Myocyte (in vitro differentiated cells): ENCODE data around the gene MKI67. TPM values are rescaled to one million over a fixed set of nuclear protein-coding genes. Genes with fewer than 3 reads are reported as not detected.
"Not testable (repeated sequence)": the region's sequence is repeated elsewhere in the genome, so short reads cannot be mapped to it uniquely, and the experiment has no call there.

Experiments
- DNase-seq: peaks from one replicate; pipeline ENCODE4 v3.0.0-alpha.2; 2012; ENCODE audit warnings: low read depth
- total RNA-seq: library from RNA; depleted of rRNA; stranded (reverse); fragments of >200 nt; gene quantifications from 2 replicates; pipeline ENCODE4 v1.2.3, GENCODE V29; 2014

Gene MKI67
- total RNA-seq, 1 donor from 2014 or later, result 0.29 TPM

- DNase-seq, result no peak
These were observed 24.3 kb upstream of the MKI67 start for GRCh38 chr10:128150561-128150960.

- peak; percentile 60 for DNase-seq
These were observed 23.8 kb upstream of the MKI67 start for GRCh38 chr10:128150045-128150493.

DNA sequence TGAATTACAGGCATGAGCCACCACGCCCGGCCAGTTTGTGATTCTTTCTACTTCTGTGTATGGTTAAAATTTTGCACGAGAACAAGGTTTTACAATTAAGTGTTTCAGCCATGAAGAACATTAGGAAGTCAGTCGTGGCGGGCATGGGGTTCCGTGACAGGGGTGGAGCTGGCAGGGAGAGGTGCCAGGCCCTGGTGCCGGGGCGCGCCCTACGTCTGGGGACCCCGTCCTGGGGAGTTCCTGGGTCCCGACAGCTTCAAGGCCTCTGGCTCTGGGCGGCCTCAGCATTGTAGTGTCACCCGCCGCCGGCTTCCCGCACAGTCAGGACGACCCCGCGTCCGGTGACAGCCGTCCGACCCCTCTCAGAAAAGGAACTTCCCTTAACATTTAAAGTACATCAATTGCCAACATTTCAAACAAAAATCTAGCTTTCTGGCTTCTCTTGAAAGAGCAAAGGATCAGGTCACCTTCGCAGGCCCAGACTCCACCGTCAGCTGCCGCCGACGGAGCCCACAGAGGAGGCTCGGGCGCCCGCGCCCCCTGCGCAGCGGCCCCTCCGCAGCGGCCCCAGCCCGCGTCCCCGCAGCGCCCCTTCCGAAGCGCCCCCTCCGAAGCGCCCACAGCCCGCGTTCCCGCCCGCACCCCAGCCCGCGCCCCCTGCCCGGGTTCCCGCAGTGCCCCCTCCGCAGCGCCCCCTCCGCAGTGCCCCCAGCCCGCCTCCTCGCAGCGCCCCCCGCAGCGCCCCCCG, 23.2 kb upstream of the MKI67 start:
- no peak for DNase-seq

- DNase-seq, result no peak
These were observed 21.4 kb upstream of the MKI67 start for GRCh38 chr10:128147669-128148068.

DNA sequence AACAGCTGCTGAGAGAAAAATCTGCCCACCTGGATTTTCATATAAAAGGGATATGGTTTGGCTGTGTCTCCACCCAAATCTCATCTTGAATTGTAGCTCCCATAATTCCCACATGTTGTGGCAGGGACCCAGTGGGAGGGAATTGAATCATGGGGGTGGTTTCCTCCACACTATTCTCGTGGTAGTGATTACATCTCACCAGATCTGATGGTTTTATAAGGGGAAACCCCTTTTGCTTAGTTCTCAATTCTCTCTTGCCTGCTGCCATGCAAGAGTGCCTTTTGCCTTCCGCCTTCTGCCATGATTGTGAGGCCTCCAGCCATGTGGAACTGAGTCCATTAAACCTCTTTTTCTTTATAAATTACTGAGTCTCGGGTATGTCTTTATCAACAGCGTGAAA, 20.8 kb upstream of the MKI67 start:
- no peak for DNase-seq

- no peak for DNase-seq
These were observed 18.3 kb upstream of the MKI67 start for GRCh38 chr10:128144547-128144946.

GRCh38 chr10:128143531-128143930, 17.3 kb upstream of the MKI67 start:
- no peak for DNase-seq

GRCh38 chr10:128140425-128140824, 14.2 kb upstream of the MKI67 start:
- no peak for DNase-seq

DNA sequence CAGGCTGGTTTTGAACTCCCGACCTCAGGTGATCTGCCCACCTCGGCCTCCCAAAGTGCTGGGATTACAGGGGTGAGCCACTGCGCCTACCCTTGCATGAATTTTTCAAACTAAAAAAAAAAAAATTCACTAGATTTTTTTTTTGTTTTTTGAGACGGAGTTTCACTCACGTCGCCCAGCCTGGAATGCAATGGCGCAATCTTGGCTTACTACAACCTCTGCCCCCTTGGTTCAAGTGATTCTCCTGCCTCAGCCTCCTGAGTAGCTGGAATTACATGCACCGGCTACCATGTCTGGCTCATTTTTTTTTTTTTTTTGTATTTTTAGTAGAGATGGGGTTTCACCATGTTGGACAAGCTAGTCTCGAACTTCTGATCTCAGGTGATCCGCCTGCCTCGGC, 12.2 kb upstream of the MKI67 start:
- DNase-seq, result not testable (repeated sequence)

DNA sequence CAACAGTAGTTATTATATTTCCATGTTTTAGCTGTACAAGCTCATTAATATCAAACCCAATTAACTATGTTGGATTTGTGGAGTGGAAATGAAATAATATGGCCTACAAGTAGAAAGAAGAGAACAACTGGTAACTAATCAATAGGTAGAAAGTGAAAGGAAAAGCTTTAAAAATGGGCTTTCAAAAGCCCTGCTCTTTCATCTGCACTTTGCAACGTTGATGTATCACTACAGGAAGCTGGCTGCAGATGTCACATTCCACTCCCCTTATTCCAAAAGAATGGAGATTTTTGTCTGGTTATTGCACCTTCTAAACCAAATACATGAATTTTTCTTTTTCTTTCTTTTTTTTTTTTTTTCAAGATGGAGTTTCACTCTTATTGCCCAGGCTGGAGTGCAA, 11.7 kb upstream of the MKI67 start:
- DNase-seq, result no peak

DNA sequence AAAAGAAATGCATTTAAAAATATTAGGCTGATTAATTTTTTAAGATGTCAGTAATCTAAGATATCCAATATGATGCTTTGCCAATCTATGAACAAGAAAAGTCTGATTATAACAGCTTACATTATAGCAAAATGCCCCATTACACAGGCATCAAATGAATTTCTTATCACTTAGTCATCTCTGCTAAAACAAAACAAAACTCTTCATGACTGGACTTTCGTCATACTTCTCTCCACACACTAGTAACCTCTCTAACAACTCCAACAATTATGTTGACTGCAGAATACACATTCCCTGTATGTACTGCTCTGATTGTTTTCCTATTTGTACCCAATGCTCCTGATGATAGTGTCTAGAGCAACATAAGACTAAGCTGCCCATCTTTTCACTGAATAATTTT, 3.8 kb upstream of the MKI67 start:
- DNase-seq, result no peak

GRCh38 chr10:128128582-128128981, 2.4 kb upstream of the MKI67 start:
- DNase-seq, result no peak

DNA sequence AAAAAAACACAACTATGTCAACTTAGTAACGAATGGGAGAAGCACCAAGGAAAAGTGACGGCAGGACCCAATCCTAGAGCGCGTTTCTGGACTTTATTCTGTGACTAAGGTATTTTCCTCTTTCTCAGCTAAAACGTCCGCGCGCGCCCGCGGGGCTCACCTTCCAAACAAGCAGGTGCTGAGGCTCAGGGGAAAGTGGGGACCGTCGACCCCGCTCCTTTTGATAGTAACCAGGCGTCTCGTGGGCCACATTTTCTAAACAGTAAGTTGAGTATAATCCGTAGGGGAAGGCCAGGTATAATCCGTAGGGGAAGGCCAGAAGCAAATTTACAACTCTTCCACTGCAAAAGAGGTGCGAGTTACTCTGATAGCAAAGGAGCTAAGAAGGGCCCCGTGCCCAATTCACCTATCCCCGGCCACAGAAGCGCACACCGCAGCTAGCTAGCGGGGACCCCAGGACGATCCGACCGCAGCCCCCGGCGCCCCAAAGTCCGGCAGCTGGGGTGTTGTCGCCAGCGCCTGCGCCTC, 743 bp downstream of the MKI67 start:
- no peak for DNase-seq

DNA sequence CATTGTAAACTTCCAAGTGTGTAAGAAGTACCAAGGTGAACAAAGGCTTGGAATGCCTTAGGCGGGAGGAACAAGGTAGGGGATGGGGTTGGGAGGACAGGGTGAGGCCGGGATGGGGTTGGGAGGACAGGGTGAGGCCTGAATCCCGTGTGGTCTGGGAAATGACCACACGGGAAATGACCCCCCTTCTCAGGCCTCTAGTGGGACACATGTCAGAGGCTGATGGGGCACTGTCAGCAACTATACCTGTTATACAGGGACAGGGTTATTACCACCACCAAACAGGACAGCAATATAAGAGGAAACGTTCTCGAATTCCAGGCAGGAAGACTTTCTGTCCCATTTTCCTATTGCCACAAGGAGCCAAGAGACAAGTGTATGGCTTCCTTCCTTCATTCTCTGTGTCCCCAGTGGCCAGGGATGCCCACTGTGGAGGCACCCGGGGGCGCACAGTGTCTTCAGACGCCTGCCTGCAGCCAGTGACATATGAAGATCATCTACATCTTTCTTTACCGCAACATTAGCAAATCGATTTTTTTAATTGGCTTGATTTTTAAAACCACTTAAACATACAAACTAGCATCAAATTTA, 1.3 kb downstream of the MKI67 start:
- no peak for DNase-seq

DNA sequence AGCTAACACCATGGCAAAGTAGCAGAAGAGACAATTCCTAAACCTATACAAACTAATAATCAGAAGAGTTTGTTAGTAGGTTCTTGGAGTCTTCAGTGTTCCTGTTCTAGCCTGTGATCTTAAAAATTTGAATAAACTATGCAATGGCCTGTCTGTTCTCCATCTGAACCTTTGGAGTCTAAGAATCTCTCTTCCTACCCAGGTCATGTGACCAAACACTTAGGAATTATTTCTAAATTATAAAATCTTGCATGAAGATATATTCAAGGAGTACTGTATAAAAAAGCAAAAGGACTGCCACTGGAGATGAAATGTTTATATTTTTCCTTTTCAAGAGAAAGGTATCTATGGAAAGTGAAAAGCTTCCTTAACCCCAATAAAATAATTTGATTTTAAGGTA, 2.4 kb downstream of the MKI67 start:
- DNase-seq, result no peak

DNA sequence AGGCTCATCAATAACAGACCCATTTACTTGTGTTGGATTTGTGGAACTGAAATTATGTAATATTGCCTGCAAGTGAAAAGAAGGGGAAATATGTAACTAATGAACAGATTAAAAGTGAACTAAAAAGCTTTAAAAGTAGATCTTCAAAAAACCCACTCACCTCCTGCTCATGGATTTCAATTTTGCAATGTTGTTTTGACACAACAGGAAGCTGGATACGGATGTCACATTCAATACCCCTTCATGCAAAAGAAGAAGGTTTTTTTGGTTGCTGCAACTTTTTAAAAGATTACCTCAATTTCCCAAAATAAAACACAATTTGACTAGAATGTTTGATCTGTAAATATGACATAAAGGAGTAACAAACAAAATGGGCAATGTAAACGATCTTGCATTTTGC, 3.3 kb downstream of the MKI67 start:
- no peak for DNase-seq

DNA sequence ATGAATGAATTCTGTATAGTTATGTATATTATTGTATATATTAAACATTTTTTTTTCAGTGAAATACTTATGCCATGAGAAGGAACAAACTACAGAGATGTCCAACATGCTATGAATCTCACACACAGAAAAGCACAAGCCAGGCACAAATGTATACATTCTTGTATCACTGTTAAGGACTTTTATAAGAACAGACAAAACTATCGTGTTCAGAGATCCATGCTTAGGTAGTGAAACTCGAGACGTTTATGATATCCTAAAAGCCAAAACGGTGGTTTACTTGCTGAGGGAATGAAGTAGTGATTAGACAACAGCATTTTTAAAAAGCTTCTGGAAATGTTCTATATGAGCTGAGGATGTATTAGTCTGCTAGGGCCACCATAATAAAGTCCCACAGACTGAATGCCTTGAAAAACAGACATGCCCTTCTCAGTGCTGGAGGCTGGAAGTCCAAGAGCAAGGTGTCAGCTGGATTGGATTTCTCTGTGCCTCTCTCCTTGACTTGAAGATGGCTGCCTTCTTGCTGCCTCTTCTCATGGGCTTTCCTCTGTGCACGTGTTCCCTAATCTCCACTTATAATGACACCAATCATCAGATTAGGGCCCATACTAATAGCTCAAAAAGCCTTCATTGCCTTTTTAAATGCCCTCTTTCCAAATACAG, 4.3 kb downstream of the MKI67 start:
- DNase-seq, result no peak

GRCh38 chr10:128116851-128117615, 9.2 kb downstream of the MKI67 start:
- DNase-seq, result no peak

DNA sequence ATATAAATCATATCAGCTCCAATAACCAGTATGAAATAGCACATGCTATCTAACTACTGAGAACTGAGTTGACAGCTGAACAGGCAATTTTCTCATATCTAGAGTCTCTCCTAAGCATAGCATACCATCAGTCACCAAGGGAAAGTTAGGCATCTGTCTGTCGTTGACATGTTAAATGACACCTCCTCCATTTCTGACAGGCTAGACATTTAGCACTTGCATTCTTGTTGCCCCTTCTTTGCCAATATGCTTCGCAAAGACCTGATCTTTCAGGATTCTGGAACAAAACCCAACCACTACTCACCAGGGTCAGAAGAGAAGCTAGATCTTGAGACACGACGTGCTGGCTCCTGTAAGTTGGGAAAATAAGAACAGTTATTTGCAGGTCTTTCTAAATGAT, 10.0 kb downstream of the MKI67 start:
- no peak for DNase-seq

- DNase-seq, result no peak
These were observed 10.9 kb downstream of the MKI67 start for GRCh38 chr10:128115356-128115755.

DNA sequence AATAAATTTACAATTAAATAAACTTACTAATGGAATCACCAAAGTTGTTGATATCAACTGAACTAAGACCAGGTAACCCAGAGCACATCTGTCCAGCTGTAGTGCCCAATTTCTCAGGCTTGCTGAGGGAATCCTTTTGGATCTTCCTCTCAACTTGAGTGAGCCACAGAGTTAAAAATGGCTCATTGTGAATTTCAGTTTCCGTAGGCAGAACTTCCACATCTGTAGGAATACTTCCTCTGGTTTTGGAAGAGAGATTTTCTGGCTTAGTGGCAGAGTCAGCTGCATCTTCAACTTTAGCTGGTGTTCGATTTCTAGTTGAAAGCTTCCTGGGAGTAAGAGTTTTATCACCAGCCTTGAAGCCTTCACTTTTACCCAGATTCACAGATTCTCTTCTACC, 11.3 kb downstream of the MKI67 start:
- no peak for DNase-seq

GRCh38 chr10:128113026-128113425, 13.2 kb downstream of the MKI67 start:
- no peak for DNase-seq
